ENCODE measurements around the gene NRL.

Gene NRL

DNA sequence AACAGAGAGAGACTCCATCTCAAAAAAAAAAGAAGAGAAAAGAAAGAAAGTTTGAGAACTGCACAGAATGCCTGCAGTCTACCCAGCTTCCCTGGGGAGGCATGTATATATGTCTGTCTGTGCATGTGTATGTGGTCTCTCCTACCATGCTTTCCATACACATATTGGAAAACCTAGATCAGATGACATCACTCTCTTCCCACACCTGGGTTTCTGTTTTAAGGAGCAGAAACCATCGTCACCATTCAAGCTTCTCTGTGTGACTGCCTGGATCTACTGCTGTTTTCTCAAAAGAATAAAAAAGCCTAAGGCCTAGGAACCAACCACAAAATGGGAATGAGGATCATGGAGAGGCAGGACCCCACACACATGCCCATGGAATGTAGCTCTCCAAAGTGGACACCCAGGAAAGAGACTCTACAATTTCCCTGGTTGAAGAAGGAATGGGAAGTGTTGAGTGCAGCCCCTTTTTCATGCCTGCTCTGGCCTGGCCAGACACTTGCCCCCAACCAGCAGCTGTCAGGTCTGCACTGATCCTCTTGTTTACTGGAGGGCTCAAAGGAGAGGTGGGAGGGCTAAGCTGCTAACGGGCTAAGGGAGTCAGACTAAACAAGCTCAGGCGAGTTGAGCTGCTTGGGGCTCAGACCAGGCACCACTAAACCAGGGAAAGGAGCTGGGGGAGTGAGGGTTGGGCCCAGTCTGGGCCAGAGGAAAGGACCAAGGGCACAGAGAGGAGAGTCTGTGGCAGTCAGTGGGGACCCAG is 28.4 kb downstream of the NRL start:
- ChIA-PET CTCF (interaction anchor here (0.7 kb wide), 2 partner anchors 12 to 498 kb away, joined by 3 to 4 read pairs; no protein-coding TSS in a partner anchor), POLR2A (ENCODE audit: low non-redundant PET) (no interaction called here)
- no peak for DNase-seq (ENCODE audit: low spot score)
- no peak overlapping the region for H3K27ac ChIP-seq
- TF ChIP-seq, protein P1, sequence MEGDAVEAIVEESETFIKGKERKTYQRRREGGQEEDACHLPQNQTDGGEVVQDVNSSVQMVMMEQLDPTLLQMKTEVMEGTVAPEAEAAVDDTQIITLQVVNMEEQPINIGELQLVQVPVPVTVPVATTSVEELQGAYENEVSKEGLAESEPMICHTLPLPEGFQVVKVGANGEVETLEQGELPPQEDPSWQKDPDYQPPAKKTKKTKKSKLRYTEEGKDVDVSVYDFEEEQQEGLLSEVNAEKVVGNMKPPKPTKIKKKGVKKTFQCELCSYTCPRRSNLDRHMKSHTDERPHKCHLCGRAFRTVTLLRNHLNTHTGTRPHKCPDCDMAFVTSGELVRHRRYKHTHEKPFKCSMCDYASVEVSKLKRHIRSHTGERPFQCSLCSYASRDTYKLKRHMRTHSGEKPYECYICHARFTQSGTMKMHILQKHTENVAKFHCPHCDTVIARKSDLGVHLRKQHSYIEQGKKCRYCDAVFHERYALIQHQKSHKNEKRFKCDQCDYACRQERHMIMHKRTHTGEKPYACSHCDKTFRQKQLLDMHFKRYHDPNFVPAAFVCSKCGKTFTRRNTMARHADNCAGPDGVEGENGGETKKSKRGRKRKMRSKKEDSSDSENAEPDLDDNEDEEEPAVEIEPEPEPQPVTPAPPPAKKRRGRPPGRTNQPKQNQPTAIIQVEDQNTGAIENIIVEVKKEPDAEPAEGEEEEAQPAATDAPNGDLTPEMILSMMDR (conservative IDR thresholded peaks at IDR 0.05; ENCODE audit: low read depth): no peak

DNA sequence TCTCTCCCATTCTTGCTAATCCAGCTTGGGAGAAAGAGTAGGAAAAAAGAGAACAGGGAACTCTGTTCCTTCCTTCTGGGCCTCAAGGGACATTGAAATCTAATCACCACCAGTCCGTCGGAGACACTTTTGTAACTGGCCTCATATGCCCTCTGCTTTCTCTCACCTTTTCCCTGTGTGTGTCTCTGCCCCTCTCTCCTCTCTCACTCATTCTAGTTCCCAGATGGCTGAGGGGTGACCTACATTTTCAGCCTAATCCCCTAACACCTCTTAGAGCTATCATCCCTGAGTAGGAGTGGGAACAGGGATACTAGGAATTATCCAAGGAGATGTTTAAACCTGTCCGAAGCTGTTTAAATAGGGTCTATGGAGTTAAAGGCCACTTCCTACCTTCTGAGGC is 29.5 kb downstream of the NRL start:
- CTCF ChIA-PET: interaction anchor here (0.6 kb wide), 2 partner anchors 74 to 1838 kb away, joined by 3 to 4 read pairs; no protein-coding TSS in a partner anchor
- POLR2A ChIA-PET (ENCODE audit: low non-redundant PET): no interaction called here
- no peak for DNase-seq (ENCODE audit: low spot score)
- TF ChIP-seq, protein P1 (conservative IDR thresholded peaks at IDR 0.05; ENCODE audit: low read depth): no peak
- no peak overlapping the region for H3K27ac ChIP-seq

DNA sequence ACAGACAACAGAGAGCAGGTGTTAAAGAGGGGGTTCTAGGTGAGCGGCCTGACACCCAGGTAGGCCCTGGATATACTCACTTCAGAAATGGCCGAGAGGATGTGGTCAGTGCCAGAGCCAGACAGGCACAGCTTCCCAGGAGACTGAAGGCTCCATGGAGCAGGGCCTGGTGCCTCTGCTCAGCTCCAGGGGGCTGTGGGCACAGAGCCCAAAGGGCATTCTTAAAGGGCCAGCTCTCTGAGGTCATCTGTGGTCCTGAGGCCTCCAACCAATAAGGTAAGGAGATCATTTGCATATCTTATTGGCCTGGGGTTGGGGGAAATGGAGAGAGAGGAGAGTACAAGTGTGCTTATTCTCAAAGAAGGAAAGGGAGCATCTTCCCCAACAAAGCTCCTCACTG is 30.3 kb downstream of the NRL start:
- ChIA-PET POLR2A (ENCODE audit: low non-redundant PET) (no interaction called here), CTCF (interaction anchor here (0.6 kb wide), 2 partner anchors 73 to 1837 kb away, joined by 3 to 4 read pairs; no protein-coding TSS in a partner anchor)
- TF ChIP-seq, protein P1 (conservative IDR thresholded peaks at IDR 0.05; ENCODE audit: low read depth): no peak

DNA sequence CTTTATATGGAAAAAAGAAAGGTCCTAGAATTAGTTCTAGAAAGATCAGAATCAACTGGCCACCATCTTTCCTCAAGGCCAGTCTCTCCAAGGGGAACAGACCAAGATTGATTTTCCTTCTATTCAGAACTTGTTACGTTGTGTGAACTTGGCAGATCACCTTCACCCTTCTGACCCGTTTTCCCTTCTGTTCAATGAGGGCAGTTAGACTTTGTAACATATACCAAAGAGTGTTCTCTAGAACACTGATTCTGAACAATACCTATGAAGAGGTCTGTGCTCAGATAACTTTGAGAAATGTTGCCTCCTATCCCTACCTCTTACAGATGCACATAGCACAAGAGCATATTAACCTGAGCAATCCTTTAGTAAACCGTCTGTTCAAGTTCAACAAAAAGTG is 31.3 kb downstream of the NRL start:
- H3K27ac ChIP-seq: no peak overlapping the region
- DNase-seq (ENCODE audit: low spot score): no peak
- CTCF ChIA-PET: no interaction called here
- TF ChIP-seq, protein P1 (conservative IDR thresholded peaks at IDR 0.05; ENCODE audit: low read depth): no peak
- POLR2A ChIA-PET (ENCODE audit: low non-redundant PET): no interaction called here

More for the DNA sequence above, 30.3 kb downstream of the NRL start:
- no peak for DNase-seq (ENCODE audit: low spot score)
- H3K27ac ChIP-seq: no peak overlapping the region

DNA sequence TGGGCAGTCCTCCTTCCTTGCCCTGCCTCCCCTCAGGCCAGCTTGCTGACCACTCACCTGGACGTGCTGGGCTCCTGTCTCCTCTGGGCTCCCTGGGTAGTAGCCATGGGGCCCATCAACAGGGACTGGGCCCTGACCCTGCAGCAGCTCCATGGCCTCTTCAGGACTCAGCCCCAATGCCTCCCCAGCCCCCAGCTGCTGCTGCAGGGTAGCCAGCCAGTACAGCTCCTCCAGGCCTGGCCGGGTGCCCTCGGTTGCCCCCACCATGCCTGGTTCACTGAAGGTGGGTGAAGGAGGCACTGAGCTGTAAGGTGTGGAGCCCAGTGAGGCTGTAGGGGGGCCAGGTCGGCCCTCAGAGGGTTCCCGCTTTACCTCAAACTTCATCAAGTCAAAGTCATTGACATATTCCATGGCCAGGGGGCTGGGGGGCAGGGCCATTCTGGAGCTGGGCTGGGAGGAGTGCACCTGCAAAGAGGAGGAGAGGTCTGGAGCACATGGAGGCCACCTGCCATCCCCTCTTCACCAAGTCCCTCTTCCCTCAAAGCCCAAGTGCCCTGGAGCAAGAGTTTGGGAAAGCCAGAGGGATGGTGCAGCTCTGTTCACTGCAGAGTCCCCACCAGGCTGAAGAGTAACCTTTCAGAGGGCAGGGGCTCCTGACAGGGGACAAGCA is 32.2 kb downstream of the NRL start:
- H3K27ac ChIP-seq: no peak overlapping the region
- no peak for DNase-seq (ENCODE audit: low spot score)
- ChIA-PET CTCF (interaction anchor here (1.0 kb wide), 1 partner anchor 24 kb away, joined by 6 read pairs; no protein-coding TSS in a partner anchor), POLR2A (ENCODE audit: low non-redundant PET) (interaction anchor here (0.6 kb wide), 1 partner anchor 20 kb away, joined by 3 read pairs; no protein-coding TSS in a partner anchor)
- TF ChIP-seq, protein P1 (conservative IDR thresholded peaks at IDR 0.05; ENCODE audit: low read depth): no peak

DNA sequence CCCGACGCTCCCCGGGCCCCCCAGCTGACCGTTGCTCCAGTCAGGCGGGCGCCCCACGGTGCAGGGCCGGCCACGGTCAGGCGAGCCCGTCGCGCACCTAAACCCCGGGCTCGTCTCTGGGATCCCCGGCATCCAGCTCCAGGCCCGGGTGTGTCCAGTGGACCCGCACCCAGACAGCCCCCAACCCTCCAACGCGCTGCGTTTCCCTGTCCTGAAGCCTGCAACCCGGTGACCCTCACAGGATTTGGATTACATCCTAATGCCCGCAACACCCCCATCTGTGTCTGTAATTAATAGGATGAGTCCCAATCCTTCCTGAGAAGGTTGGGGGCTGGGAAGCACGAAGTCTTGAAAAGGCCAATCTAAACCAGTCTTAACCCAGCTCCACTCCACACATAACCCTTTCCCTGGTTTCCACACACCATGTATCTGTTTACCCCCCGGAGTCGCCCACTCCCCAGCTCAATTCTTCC is 33.0 kb downstream of the NRL start:
- H3K27ac ChIP-seq: peak overlapping the region; percentile 72
- TF ChIP-seq, protein P1 (conservative IDR thresholded peaks at IDR 0.05; ENCODE audit: low read depth): no peak
- ChIA-PET CTCF (interaction anchor here (1.0 to 1.6 kb wide), 2 partner anchors 24 to 27 kb away, joined by 6 to 7 read pairs; no protein-coding TSS in a partner anchor), POLR2A (ENCODE audit: low non-redundant PET) (interaction anchor here (0.6 to 0.9 kb wide), 2 partner anchors 20 to 93 kb away, joined by 3 read pairs; no protein-coding TSS in a partner anchor)
- DNase-seq (ENCODE audit: low spot score): no peak
